CD4-positive, alpha-beta memory T cell (primary cell): ENCODE results near the gene PARD3B. TPM values are rescaled to one million over a fixed set of nuclear protein-coding genes. Genes with fewer than 3 reads are reported as not detected.
"Not testable (repeated sequence)": the region's sequence is repeated elsewhere in the genome, so short reads cannot be mapped to it uniquely, and the experiment has no call there.

Source experiments
- CTCF ChIA-PET: fragments of 350-600 bp; sonication (Branson Sonifier 250); formaldehyde crosslinking; loops from one replicate; lab custom pipeline; 2021; ENCODE audit warnings: inconsistent platforms; ENCODE audit not compliant: partially characterized antibody; lab: Charles Lee
- POLR2A ChIA-PET: fragments of 350-600 bp; sonication (Branson Sonifier 250); formaldehyde crosslinking; loops from one replicate; lab custom pipeline; 2021; ENCODE audit not compliant: partially characterized antibody; lab: Charles Lee
- DNase-seq, 5 donors: peaks; one replicate each; pipeline versions ENCODE4 v3.0.0 to v3.0.0-alpha.2; 2020 to 2022; ENCODE audit warnings: mixed read lengths in 1 of 5
- H3K27ac ChIP-seq: one replicate; pipeline ENCODE4 v1.7.0; 2013; ENCODE audit warnings: low read depth, low read length
- H3K27me3 ChIP-seq: 2 replicates; pipeline ENCODE4 v1.7.0; 2013; ENCODE audit warnings: mild to moderate bottlenecking, low read length, moderate library complexity; ENCODE audit not compliant: insufficient read depth
- H3K36me3 ChIP-seq: 2 replicates; pipeline ENCODE4 v1.7.0; 2013; ENCODE audit warnings: mild to moderate bottlenecking, low read length, moderate library complexity; ENCODE audit not compliant: insufficient read depth
- H3K4me1 ChIP-seq: 2 replicates; pipeline ENCODE4 v1.7.0; 2013; ENCODE audit warnings: mild to moderate bottlenecking, low read length, moderate library complexity; ENCODE audit not compliant: insufficient read depth
- H3K4me3 ChIP-seq, 2 donors: one replicate each; pipeline ENCODE4 v1.7.0; 2013; ENCODE audit warnings: low read length in 2 of 2, mild to moderate bottlenecking in 1 of 2
- H3K9me3 ChIP-seq, 2 donors: one replicate each; pipeline ENCODE4 v1.7.0; 2013; ENCODE audit warnings: low read length in 2 of 2, control low read depth in 1 of 2; ENCODE audit not compliant: control insufficient read depth in 1 of 2
- H3K27ac Mint-ChIP-seq, 7 donors: one replicate each; pipeline ENCODE4 v1.8.0; 2020 to 2021; ENCODE audit warnings: mixed read lengths in 7 of 7, mild to moderate bottlenecking in 6 of 7, inconsistent platforms in 3 of 7, moderate library complexity in 3 of 7
- H3K27me3 Mint-ChIP-seq, 2 donors: one replicate each; pipeline ENCODE4 v1.8.0; 2020 to 2021; ENCODE audit warnings: mixed read lengths in 2 of 2
- H3K36me3 Mint-ChIP-seq, 2 donors: one replicate each; pipeline ENCODE4 v1.8.0; 2020 to 2021; ENCODE audit warnings: mixed read lengths in 2 of 2, inconsistent platforms in 1 of 2, mild to moderate bottlenecking in 1 of 2
- H3K4me1 Mint-ChIP-seq, 4 donors: one replicate each; pipeline ENCODE4 v1.8.0; 2020 to 2021; ENCODE audit warnings: mixed read lengths in 4 of 4, mild to moderate bottlenecking in 1 of 4
- H3K4me3 Mint-ChIP-seq, 8 donors: one replicate each; pipeline ENCODE4 v1.8.0; 2020 to 2021; ENCODE audit warnings: mixed read lengths in 8 of 8, mild to moderate bottlenecking in 7 of 8, moderate library complexity in 6 of 8, inconsistent platforms in 3 of 8
- H3K9me3 Mint-ChIP-seq, 8 donors: one replicate each; pipeline ENCODE4 v1.8.0; 2020 to 2021; ENCODE audit warnings: mixed read lengths in 8 of 8, mild to moderate bottlenecking in 5 of 8, inconsistent platforms in 3 of 8, moderate library complexity in 1 of 8
- intact Hi-C: fragments of 100-400 bp; cut with micrococcal nuclease; formaldehyde crosslinking; loops from one replicate; pipeline ENCODE4 v1.15.1; 2023
- polyA plus RNA-seq, 2 donors: library from polyadenylated mRNA; unstranded; fragments of 300-500 nt; fragmentation: Illumina TruSeq; gene quantifications; one replicate each; pipeline ENCODE4 v1.2.3, GENCODE V29; 2021
- total RNA-seq, 2 experiments: library from RNA; stranded (reverse); gene quantifications; one replicate each; pipeline ENCODE4 v1.2.3, GENCODE V29; 2021

Gene PARD3B
- total and polyA plus RNA-seq, 4 experiments from 2014 or later: 0.44 to 1.3 (median 1.2) TPM; not detected in 1

DNA sequence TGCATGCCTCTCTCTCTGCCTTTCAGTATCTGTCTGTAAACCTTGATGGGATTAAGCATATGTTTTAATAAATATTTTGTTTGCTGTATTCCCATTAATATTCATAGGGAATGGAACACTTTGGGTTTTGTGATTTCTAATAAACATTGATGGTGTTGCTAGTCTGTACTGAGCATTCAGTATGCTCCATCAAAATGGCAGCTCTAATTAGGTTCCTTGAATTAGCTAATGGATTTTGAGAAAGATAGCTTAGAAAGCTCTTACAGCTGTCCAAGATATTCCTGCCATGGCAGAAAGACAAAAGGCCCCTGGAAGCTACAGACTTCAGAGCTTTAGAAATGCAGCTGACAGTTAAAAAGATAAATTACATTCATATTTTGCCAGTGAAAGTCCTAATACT is 937.8 kb downstream of the PARD3B start:
- intact Hi-C loops: no loop called here
- no peak for DNase-seq
- Histone ChIP-seq H3K27me3 (no peaks in the 10 kb centered on the region), H3K27ac (no peak overlapping the region), H3K36me3 (no peaks in the 10 kb centered on the region), H3K4me1 (no peaks in the 10 kb centered on the region), H3K4me3 (no peak overlapping the region), H3K9me3 (no peaks in the 10 kb centered on the region)
- ChIA-PET POLR2A (no interaction called here), CTCF (interaction anchor here (1.6 kb wide), 1 partner anchor 16 kb away, joined by 4 read pairs; no protein-coding TSS in a partner anchor)
- Mint-ChIP-seq H3K27ac (no peak overlapping the region), H3K36me3 (no peaks in the 10 kb centered on the region), H3K4me3 (no peak overlapping the region), H3K4me1 (no peaks in the 10 kb centered on the region), H3K9me3 (peaks cover 0 to 2% (median 0%) of the 10 kb centered on the region in 8 donors), H3K27me3 (no peaks in the 10 kb centered on the region)

DNA sequence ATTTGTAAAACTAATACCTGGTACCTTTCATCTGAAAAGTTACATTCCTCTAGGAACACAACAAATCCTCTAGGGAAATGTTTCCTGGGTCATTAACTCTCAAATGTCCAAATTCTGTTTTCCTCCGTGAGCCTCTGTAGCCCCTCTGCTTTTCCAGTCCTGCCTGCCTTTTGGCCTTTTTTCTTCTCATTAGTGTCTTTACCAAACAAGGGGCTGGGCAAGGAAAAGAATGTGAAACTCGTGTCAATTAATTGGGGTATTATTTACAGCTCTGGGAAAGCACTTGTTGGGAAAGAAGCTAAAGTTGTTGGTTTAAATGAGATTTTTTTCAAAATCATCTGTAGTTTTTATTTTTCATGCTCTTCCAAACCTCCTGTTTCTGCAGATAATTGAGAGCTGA is 938.9 kb downstream of the PARD3B start:
- intact Hi-C loops: no loop called here
- ChIA-PET POLR2A (no interaction called here), CTCF (interaction anchor here (0.7 kb wide), 1 partner anchor 606 kb away, joined by 3 read pairs; no protein-coding TSS in a partner anchor)
- DNase-seq: no peak
- H3K27me3 Mint-ChIP-seq: no peaks in the 10 kb centered on the region
- no peak overlapping the region for H3K27ac Mint-ChIP-seq
- H3K36me3 ChIP-seq: no peaks in the 10 kb centered on the region
- H3K4me3 Mint-ChIP-seq: no peak overlapping the region
- H3K4me1 Mint-ChIP-seq: no peaks in the 10 kb centered on the region
- no peaks in the 10 kb centered on the region for H3K36me3 Mint-ChIP-seq
- H3K4me3 ChIP-seq: no peak overlapping the region
- H3K9me3 ChIP-seq: no peaks in the 10 kb centered on the region
- H3K27ac ChIP-seq: no peak overlapping the region
- H3K27me3 ChIP-seq: no peaks in the 10 kb centered on the region
- peaks cover 0 to 2% (median 0%) of the 10 kb centered on the region in 8 donors for H3K9me3 Mint-ChIP-seq
- H3K4me1 ChIP-seq: no peaks in the 10 kb centered on the region

DNA sequence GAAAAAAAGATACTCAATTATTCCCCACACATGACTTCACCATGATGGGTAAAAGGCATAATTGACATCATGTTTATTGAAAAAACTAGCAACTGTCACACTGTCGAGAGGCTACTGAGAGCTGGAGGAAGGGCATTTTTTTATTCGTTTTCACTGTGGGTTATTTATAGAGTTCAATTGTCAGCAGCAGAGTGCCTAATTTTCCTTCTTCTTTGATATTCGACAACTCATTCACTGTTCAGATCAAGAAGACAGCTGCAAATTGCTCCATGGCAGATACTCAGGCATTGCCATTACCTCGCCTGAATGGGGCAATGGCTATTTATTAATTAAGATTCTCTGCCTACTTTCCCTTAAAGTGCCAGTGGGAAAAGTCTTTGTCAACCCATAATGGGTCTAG is 939.5 kb downstream of the PARD3B start:
- Mint-ChIP-seq H3K36me3 (no peaks in the 10 kb centered on the region), H3K9me3 (peaks cover 0 to 2% (median 0%) of the 10 kb centered on the region in 8 donors), H3K27ac (no peak overlapping the region), H3K4me3 (no peak overlapping the region), H3K4me1 (no peaks in the 10 kb centered on the region), H3K27me3 (no peaks in the 10 kb centered on the region)
- ChIA-PET CTCF (interaction anchor here (0.7 kb wide), 1 partner anchor 607 kb away, joined by 3 read pairs; no protein-coding TSS in a partner anchor), POLR2A (no interaction called here)
- DNase-seq: no peak
- no peak overlapping the region for H3K27ac ChIP-seq
- H3K9me3 ChIP-seq: no peaks in the 10 kb centered on the region
- intact Hi-C loops: no loop called here
- H3K4me1 ChIP-seq: no peaks in the 10 kb centered on the region
- H3K27me3 ChIP-seq: no peaks in the 10 kb centered on the region
- H3K4me3 ChIP-seq: no peak overlapping the region
- no peaks in the 10 kb centered on the region for H3K36me3 ChIP-seq

GRCh38 chr2:205493528-205493927 is 948.3 kb downstream of the PARD3B start:
- CTCF ChIA-PET, H3K9me3 ChIP-seq, H3K36me3 ChIP-seq, H3K4me1 Mint-ChIP-seq, intact Hi-C loops, H3K36me3 Mint-ChIP-seq, H3K27ac ChIP-seq, H3K27ac Mint-ChIP-seq, H3K4me3 Mint-ChIP-seq, H3K4me3 ChIP-seq, POLR2A ChIA-PET, DNase-seq, H3K27me3 Mint-ChIP-seq, H3K4me1 ChIP-seq, H3K27me3 ChIP-seq: not testable (repeated sequence)
- peaks cover 0 to 13% (median 7%) of the 10 kb centered on the region in 8 donors for H3K9me3 Mint-ChIP-seq

- no peak for DNase-seq
- H3K4me3 ChIP-seq: no peak overlapping the region
- intact Hi-C loops: no loop called here
- H3K4me3 Mint-ChIP-seq: no peak overlapping the region
- peaks cover 0 to 4% of the 10 kb centered on the region in 2 donors for H3K27me3 Mint-ChIP-seq
- H3K27me3 ChIP-seq: no peaks in the 10 kb centered on the region
- CTCF ChIA-PET: interaction anchor here (0.5 kb wide), 1 partner anchor 306 kb away, joined by 4 read pairs; no protein-coding TSS in a partner anchor
- POLR2A ChIA-PET: interaction anchor here (0.6 kb wide), 1 partner anchor 14 kb away, joined by 3 read pairs; no protein-coding TSS in a partner anchor
- no peak overlapping the region for H3K27ac Mint-ChIP-seq
- H3K9me3 ChIP-seq: no peaks in the 10 kb centered on the region
- no peaks in the 10 kb centered on the region for H3K4me1 Mint-ChIP-seq
- H3K36me3 Mint-ChIP-seq: no peaks in the 10 kb centered on the region
- H3K9me3 Mint-ChIP-seq: peaks cover 0 to 13% (median 7%) of the 10 kb centered on the region in 8 donors
- no peak overlapping the region for H3K27ac ChIP-seq
- no peaks in the 10 kb centered on the region for H3K36me3 ChIP-seq
- H3K4me1 ChIP-seq: no peaks in the 10 kb centered on the region
Measured at GRCh38 chr2:205494537-205495235, 949.4 kb downstream of the PARD3B start.

- no peak overlapping the region for H3K27ac Mint-ChIP-seq
- Histone ChIP-seq H3K36me3 (no peaks in the 10 kb centered on the region), H3K4me3 (no peak overlapping the region), H3K27ac (no peak overlapping the region), H3K27me3 (no peaks in the 10 kb centered on the region), H3K4me1 (no peaks in the 10 kb centered on the region), H3K9me3 (no peaks in the 10 kb centered on the region)
- POLR2A ChIA-PET: no interaction called here
- peaks cover 0 to 10% (median 5%) of the 10 kb centered on the region in 8 donors for H3K9me3 Mint-ChIP-seq
- no peaks in the 10 kb centered on the region for H3K36me3 Mint-ChIP-seq
- DNase-seq: no peak
- no peaks in the 10 kb centered on the region for H3K4me1 Mint-ChIP-seq
- peaks cover 0 to 5% of the 10 kb centered on the region in 2 donors for H3K27me3 Mint-ChIP-seq
- CTCF ChIA-PET: no interaction called here
- H3K4me3 Mint-ChIP-seq: no peak overlapping the region
- intact Hi-C loops: no loop called here
Measured at GRCh38 chr2:205495819-205496218, 950.5 kb downstream of the PARD3B start.

DNA sequence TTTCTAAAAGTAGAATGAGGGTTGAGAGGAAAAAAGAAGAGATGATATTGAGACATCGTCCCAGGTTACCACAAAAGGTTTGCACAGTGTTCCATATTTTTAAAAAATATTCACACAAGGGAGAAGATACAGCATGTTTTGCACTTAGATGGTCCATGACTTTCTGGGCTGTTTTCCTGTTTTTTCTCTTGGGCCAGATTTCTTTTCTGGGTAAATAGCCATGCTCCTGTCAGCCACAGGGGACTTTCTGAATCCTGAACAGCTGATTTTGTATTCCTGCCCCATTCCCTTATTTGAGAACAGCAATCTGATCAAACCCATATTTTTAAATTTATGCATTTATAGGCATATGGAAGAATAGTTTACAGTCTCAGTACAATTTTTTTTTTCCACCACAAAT is 951.1 kb downstream of the PARD3B start:
- intact Hi-C loops: no loop called here
- Histone ChIP-seq H3K4me3 (no peak overlapping the region), H3K27me3 (no peaks in the 10 kb centered on the region), H3K27ac (no peak overlapping the region), H3K4me1 (no peaks in the 10 kb centered on the region), H3K36me3 (no peaks in the 10 kb centered on the region), H3K9me3 (no peaks in the 10 kb centered on the region)
- Mint-ChIP-seq H3K36me3 (no peaks in the 10 kb centered on the region), H3K27me3 (peaks cover 0 to 5% of the 10 kb centered on the region in 2 donors), H3K27ac (no peak overlapping the region), H3K4me3 (no peak overlapping the region), H3K4me1 (no peaks in the 10 kb centered on the region), H3K9me3 (peaks cover 0 to 7% (median 3%) of the 10 kb centered on the region in 8 donors)
- ChIA-PET CTCF (interaction anchor here (0.7 kb wide), 1 partner anchor 826 kb away, joined by 3 read pairs; no protein-coding TSS in a partner anchor), POLR2A (no interaction called here)
- no peak for DNase-seq
